GM12878 (cell line): ENCODE results near the gene DNPEP. TPM values are rescaled to one million over a fixed set of nuclear protein-coding genes. Genes with fewer than 3 reads are reported as not detected.

Experiments used
- BHLHE40 ChIP-seq, 2 experiments: fragments of 450-650 bp in 1 of 2; IDR thresholded peaks; 2 replicates each; pipeline ENCODE4 v1.6.1; 2011 to 2017; ENCODE audit warnings: low read depth in 2 of 2, borderline replicate concordance in 1 of 2, improper control_type of control experiment in 1 of 2, low read length in 1 of 2, mild to moderate bottlenecking in 1 of 2
- CBFB ChIP-seq: IDR thresholded peaks from 2 replicates; pipeline ENCODE4 v1.6.1; 2016; ENCODE audit warnings: antibody characterized with exemption, low read depth
- E4F1 ChIP-seq: fragments of 450-650 bp; IDR thresholded peaks from 2 replicates; pipeline ENCODE4 v1.6.1; 2018; ENCODE audit warnings: borderline replicate concordance, mild to moderate bottlenecking; ENCODE audit not compliant: partially characterized antibody
- HDGF ChIP-seq: fragments of 450-650 bp; IDR thresholded peaks from 2 replicates; pipeline ENCODE4 v1.6.1; 2016; ENCODE audit warnings: antibody characterized with exemption
- MTA2 ChIP-seq: fragments of 450-650 bp; IDR thresholded peaks from 2 replicates; pipeline ENCODE4 v1.6.1; 2016; ENCODE audit warnings: low read depth, mild to moderate bottlenecking, moderate library complexity
- NBN ChIP-seq: fragments of 450-650 bp; IDR thresholded peaks from 2 replicates; pipeline ENCODE4 v1.6.1; 2016
- NR2C1 ChIP-seq: fragments of 450-650 bp; IDR thresholded peaks from 2 replicates; pipeline ENCODE4 v1.6.1; 2017; ENCODE audit warnings: antibody characterized with exemption, mild to moderate bottlenecking, moderate library complexity
- RAD51 ChIP-seq: fragments of 450-650 bp; IDR thresholded peaks from 2 replicates; pipeline ENCODE4 v1.6.1; 2016; ENCODE audit warnings: moderate library complexity, mild to moderate bottlenecking, inconsistent platforms
- SP1 ChIP-seq: IDR thresholded peaks from one replicate; pipeline ENCODE4 v1.6.1; 2011; ENCODE audit warnings: low read depth, low read length
- polyA plus RNA-seq, 11 experiments: library from polyadenylated mRNA; depleted of rRNA in 4 of 11; unstranded in 6 of 11; stranded (reverse) in 5 of 11; fragments of >200 nt; fragmentation: Nextera tagmentation in 4 of 11; fragmentation: Illumina TruSeq in 1 of 11; extraction: Ambion mirVana in 4 of 11; extraction: Trizol in 1 of 11; gene quantifications; 1 replicate in 1 of 11; 2 replicates in 10 of 11; pipeline versions ENCODE4 v1.2.1 to v1.2.3, GENCODE V29; 2011 to 2016; ENCODE audit warnings: inconsistent platforms in 2 of 11, missing spikeins in 2 of 11, low read depth in 1 of 11
- total RNA-seq, 4 experiments: library from RNA; depleted of rRNA in 3 of 4; stranded (reverse); fragments of >200 nt in 3 of 4; fragmentation: Illumina TruSeq in 1 of 4; extraction: Trizol in 1 of 4; gene quantifications; 2 replicates each; pipeline versions ENCODE4 v1.2.1 to v1.2.3, GENCODE V29; 2013 to 2021
- TF ChIP-seq, protein P1 (sequence below): fragments of 450-650 bp; conservative IDR thresholded peaks from 2 replicates; pipeline ENCODE4 v1.6.1; 2017; ENCODE audit warnings: mild to moderate bottlenecking, moderate library complexity

The DNPEP gene
- total and polyA plus RNA-seq, 10 of the 15 experiments (the other 5 are each of a cell fraction or from before 2014, with no cell fraction given) = 33.1 to 82.0 (median 64.1) TPM

DNA sequence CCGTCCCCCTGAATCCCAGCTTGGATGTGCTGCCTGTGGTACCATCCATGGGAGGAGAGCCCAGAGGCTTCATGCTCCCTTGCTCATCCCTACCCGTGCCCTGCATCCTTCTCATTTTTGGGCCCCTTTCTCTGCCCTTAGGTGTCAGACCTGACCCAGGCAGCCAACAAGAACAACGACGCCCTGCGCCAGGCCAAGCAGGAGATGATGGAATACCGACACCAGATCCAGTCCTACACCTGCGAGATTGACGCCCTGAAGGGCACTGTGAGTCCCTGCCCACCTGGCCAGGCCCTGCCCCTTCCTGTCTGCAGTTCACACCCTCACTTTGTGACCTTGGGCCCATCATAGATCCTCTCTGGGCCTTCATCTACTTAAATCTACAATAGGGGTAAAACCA, 33.0 kb upstream of the DNPEP start (continued):
- TF ChIP-seq E4F1 (no peak), HDGF (no peak), MTA2 (no peak), RAD51 (no peak), SP1 (no peak), NBN (no peak), NR2C1 (no peak), CBFB (no peak), BHLHE40 (IDR thresholded peaks at IDR 0.05; ENCODE audit: borderline replicate concordance in 1 of 2, low read depth in 2 of 2, low read length in 1 of 2) (no peak)
- TF ChIP-seq, protein P1, sequence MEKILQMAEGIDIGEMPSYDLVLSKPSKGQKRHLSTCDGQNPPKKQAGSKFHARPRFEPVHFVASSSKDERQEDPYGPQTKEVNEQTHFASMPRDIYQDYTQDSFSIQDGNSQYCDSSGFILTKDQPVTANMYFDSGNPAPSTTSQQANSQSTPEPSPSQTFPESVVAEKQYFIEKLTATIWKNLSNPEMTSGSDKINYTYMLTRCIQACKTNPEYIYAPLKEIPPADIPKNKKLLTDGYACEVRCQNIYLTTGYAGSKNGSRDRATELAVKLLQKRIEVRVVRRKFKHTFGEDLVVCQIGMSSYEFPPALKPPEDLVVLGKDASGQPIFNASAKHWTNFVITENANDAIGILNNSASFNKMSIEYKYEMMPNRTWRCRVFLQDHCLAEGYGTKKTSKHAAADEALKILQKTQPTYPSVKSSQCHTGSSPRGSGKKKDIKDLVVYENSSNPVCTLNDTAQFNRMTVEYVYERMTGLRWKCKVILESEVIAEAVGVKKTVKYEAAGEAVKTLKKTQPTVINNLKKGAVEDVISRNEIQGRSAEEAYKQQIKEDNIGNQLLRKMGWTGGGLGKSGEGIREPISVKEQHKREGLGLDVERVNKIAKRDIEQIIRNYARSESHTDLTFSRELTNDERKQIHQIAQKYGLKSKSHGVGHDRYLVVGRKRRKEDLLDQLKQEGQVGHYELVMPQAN = no peak
